AG20443 (cell line): ENCODE data around the gene AGA.
A peak's percentile ranks its signal among the peaks of the same experiment; 100 is the strongest.

Experiments used
- DNase-seq: peaks from one replicate; pipeline ENCODE4 v3.0.0; 2012; ENCODE audit warnings: low spot score, mixed read lengths

AGA gene

DNA sequence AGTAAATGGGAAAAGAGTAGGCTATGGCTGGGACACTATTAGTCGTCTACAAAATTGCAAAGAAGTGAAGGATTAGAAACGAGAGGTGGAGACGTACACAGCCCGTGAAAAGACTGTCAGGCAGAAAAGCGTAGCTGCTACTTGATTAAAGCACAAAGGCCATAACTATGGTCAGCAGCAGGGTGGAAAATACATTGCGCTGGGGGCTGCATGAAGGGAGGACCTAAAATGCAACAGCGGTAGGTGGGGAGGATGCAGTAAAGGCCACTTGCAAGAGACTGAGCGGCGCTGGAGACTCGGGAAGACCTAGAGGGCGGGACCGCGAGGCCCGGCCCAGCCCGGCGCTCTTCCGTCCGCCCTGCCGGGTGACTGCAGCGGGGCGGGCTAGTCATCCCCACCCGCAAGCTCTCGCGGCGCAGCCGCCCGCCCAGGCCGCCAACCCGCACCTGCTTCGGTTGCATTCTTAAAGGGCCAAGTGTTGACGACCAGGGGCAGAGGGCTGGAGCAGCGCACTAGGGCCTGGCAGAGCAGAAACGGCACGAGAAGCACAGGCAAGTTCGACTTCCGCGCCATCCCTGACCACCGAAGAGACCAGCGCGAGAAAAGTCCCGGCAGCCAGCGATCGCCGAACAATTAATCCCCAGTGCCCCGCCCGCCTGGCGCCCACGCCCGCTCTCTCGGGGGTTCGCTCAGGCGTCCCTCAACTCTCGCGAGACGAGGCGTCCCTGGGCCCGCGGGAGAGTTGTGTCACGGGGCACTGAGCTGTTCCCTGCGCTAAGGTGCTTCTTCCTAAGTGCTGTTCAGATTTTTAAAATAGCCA lies at the start of gene AGA:
TSS of gene AGA (minus strand) at position 635 of the 820 bp plus-strand sequence. CDS start at position 573, 62 bp downstream.
- peak; percentile 97 for DNase-seq

- DNase-seq, result no peak
Measured at GRCh38 chr4:177492022-177492421, 49.8 kb upstream of the AGA start.

GRCh38 chr4:177490769-177491168 lies 48.5 kb upstream of the AGA start:
- no peak for DNase-seq

DNA sequence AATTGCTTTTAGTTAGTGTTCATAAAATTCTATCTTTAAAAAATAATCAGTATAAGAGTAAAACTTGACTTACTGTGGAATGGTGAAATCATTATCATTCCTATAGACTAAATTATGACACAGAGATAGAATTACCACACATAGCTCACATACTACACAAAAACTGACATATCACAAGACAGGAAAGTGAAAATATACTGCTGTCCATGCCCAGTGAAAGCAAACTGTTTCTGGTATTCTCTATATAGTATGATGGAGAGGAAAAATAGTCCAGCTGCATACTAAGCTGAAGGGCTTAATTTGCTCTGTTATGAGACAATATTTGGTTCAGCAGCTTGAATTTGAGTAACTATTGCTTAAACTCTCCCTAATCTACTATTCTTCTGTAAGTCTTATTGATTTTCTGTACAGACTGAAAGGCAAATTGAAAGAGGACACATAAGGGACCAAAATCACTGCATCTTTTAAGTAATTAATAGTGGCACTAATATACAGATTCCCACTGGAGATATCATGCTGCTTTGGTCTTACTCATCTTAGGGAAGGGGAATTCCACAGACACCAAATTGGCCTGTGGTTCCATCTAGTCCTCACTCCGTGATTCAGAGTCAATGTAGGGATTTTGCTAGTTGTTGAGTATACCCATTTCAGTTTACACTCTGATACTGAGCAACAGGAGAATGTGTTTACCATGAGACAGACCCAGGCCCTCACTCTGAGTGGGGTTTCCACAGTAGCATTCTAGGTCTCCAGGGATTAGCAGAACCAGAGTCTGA lies 47.4 kb upstream of the AGA start:
- no peak for DNase-seq

DNA sequence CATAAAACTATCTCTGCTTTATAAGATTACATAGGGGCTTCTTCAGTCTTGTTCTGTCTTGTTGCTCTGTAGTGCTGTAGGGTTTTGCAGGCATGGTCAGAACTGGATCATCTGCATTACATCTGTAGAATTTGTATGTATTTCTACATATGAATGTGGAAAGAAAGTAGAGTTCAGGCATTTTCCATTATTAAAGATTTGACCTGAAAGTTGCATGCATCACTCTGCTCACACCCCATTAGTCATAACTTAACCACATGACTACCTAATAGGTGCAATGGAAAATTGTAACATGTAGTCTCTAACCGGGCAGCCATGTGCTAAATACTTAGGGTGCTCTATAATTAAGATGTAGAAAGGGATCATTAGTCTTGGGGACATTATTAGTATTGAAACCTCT lies 45.7 kb upstream of the AGA start:
- no peak for DNase-seq

DNA sequence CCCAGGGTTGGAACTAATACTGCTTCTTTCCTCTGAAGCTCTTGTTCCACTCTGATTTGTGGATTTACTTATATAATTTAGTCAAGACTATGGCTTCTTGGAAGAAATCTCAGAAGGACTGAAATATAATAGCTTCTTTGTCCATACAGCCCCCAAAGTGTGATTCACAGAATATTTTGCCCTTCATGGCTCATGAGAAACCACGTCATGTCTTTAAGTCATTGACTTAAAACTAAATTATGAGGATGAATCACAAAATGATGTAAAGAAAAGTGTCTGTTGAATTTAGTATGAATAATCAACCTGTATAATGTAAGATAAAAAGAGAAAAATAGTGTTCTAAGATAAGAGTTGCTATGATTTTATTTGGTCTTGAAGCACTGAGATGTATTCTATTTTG lies 43.3 kb upstream of the AGA start:
- DNase-seq, result no peak

GRCh38 chr4:177484613-177485021 lies 42.4 kb upstream of the AGA start:
- peak; percentile 39 for DNase-seq

- no peak for DNase-seq
Measured at GRCh38 chr4:177483760-177484159, 41.5 kb upstream of the AGA start.

DNA sequence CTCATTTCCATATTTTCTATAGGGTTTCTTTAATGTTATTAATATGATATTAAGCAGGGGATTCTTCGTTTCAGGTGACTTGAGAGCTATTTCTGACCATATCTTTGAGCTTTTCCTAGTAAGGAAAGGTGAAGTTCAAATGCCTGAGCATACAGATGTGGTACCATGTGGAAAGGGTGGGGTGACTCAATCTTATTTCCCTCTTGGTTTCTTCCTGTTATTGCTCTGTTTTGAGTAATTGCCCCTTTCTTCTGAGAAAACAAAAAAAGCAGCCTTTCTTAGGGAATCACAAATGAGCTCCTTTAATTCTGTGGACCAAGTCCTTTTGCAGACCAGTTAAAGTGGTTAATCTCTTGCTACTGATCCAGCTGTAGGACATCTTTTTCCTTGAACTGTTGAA lies 41.0 kb upstream of the AGA start:
- DNase-seq, result no peak

DNA sequence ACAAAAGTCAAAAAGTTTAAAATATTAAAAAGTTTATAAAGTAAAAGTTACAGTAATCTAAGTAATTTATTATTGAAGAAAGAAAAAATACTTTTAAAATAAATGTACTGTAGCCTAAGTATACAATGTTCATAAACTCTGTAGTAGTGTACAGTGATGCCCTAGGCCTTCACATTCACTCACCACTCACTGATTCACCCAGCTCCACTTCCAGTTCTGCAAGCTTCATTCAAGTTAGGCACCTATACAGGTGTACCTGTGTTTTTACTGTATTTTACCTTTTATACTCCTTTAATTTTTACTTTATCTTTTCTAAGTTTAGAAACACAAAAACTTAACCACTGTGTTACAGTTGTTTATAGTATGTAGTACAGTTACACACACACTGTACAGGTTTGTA lies 40.1 kb upstream of the AGA start:
- DNase-seq, result no peak

GRCh38 chr4:177480795-177481194 lies 38.6 kb upstream of the AGA start:
- no peak for DNase-seq

- DNase-seq, result no peak
Measured at GRCh38 chr4:177479063-177479462, 36.8 kb upstream of the AGA start.

- no peak for DNase-seq
Measured at GRCh38 chr4:177478496-177478895, 36.3 kb upstream of the AGA start.

DNA sequence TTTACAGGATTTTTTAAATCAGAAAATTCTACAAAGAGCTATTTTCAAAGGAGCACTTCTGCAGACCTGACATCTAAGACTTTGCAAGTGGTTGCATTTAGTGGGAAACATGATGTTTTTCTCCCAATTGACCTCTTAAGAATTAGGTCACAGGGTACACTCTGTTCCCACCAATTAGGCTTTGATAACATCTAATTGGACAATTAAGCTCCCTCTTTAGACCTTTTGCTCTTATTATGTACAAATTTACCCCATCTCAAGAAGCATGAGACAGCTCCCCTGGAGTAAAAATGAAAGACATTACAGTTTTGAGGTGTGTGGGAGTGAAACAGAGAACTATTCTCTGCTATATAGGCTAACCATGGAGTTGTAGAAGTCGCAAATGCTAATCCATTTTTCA lies 31.8 kb upstream of the AGA start:
- no peak for DNase-seq

DNA sequence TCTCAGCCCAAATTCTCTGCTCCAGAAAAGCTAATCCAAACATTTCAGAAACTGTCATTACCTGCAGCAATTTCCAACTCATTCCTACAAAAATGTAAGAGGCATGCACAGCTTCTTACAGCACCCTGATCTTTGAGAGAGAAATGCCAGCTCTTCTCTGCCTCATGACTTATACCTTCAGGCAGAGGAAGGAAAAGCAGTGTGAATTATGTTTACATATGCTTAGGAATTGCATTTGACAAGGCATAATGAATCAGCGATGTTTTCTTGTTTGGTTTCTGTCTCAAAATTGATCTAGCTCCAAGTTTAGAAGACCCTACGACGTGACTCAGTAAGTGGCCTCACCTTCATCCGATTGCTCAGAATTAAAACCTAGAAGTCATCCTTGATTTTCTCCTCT lies 21.8 kb upstream of the AGA start:
- no peak for DNase-seq

GRCh38 chr4:177461606-177462005 lies 19.4 kb upstream of the AGA start:
- DNase-seq, result no peak

- no peak for DNase-seq
Measured at GRCh38 chr4:177460460-177460859, 18.2 kb upstream of the AGA start.

- DNase-seq, result no peak
Measured at GRCh38 chr4:177455561-177455970, 13.3 kb upstream of the AGA start.

DNA sequence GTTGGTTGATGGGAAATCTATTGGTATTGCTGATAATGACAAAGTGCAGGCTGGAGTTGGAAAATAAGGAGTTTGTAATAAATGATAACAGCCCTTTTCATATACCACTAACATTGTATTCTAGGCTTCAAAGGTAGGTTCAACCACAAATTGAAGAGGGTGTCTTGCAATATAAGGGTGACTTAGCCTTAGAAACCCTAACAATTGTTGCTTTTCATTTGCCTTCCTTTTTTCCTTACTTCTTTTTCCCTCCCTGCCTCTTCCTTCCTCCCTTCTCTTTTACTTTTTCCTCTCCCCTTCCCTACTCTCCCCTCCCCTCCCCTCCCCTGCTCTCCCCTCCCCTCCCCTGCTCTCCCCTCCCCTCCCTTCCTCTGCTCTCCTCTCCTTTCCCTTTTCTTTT lies 10.9 kb upstream of the AGA start:
- DNase-seq, result no peak

DNA sequence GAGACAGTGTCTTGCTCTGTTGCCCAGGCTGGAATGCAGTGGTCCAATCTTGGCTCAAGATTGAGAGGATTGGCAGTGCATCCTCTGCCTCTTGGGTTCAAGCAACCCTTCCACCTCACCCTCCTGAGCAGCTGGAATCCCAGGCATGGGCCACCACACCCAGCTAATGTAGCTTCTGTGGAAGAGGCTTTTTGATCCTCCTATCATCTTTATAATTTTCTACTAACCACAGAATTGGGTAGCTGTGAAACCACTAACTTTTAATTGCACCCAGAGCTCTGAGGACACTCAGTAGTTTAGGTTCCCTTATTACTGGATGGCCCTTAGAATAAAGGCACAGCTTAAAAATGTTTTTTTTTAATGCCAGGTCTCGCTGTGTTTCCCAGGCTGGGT lies 8.9 kb upstream of the AGA start:
- DNase-seq, result no peak

GRCh38 chr4:177450426-177451107 lies 8.3 kb upstream of the AGA start:
- DNase-seq, result peak; percentile 27

- DNase-seq, result no peak
Measured at GRCh38 chr4:177448850-177449249, 6.6 kb upstream of the AGA start.
